Stimulated activated CD8-positive, alpha-beta memory T cell treated with anti-CD3 and anti-CD28 coated beads, Interleukin-7, amount 100 ng/mL, for 24 hours (primary cell): ENCODE measurements around the gene DEPDC1B.
"Not testable (repeated sequence)": the region's sequence is repeated elsewhere in the genome, so short reads cannot be mapped to it uniquely, and the experiment has no call there.

Experiments used
- DNase-seq: peaks from one replicate; pipeline ENCODE4 v3.0.0-alpha.2; 2020; ENCODE audit warnings: low read depth

Gene DEPDC1B

DNA sequence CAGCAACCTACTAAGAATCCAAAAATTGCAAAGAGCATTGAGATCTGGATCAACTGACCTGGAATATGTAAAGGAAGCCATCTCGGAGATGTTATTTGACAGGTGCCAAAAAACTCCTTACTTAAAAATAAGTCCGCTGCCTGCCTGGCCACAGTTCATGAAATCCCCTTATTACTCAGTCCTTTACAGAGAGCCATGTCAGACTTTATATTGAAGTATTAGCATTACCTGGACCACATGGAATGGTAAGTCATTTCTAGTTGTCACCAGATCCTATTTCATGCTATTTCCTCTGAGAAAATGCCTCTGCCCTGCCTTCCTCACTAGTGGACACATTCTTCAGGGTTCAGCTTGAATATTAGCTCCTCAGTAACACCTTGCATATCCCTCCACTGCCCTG lies 115.7 kb downstream of the DEPDC1B start:
- no peak for DNase-seq

DNA sequence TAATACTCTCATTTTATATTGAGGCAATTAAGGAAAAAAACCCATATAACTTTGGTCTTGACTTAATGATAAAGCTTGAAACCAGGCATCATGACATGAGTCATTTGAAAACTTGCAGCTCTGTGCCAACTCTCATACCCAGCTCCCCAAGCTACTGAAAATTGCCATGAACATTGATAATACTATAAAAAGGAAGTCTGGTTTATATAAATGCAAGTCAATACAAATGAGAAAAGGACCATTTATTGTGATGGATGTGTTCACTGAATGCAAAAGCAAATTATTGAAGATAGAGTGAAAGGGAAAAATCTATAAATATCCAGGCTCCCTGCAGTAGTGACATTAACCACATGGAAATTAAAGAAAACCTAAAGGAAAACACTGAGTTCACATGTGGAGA lies 116.3 kb downstream of the DEPDC1B start:
- DNase-seq, result no peak

DNA sequence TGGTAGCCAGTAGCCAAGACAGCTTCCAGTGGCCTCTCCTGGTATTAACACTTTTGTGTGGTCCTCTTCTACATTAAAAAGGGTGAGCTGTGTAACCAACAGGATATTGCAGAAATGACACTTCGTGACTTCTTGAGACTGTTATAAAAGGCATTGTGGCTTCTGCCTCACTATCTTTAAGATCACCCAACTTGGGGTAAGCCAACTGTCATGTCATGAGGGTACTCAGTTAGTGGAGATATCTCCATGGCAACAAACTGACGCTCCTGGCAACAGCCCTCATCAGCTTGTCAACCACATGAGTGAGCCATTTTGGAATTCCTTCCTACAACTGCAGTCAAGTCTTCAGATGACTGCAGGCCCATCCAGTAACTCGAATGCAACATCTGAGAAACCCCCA lies 121.7 kb downstream of the DEPDC1B start:
- no peak for DNase-seq

DNA sequence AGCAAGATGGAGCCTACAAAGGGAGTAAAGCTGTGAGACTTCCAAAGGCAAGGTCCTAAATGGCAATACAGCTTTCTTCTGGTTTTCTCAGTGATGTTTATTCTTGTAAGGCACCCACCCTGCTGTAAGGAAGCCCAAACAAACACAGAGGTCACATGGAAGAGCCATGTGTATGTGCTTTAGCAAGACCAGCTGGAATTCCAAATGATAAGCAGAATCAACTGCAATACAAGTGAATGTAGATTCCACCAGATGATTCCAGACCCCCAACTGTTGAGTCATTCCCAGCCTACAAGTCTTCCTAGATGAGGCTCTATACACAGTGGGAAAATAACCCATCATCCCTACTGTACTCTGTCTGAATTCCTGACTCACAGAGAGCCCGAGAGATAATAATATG lies 122.8 kb downstream of the DEPDC1B start:
- DNase-seq, result no peak

DNA sequence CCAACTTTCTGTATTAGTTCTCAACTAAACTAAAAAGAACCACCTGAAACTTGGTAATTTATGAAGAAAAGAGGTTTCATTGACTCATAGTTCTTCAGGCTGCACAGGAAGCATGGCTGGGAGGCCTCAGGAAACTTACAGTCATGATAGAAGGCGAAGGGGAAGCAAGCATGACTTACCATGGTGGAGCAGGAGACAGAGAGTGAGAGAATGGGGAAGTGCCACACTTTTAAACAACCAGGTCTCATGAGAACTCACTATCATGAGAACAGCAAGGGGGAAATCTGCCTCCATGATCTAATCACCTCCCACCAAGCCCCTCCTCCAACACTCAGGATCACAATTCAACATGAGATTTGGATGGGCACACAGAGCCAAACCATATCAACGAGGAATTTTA lies 123.5 kb downstream of the DEPDC1B start:
- DNase-seq, result no peak

DNA sequence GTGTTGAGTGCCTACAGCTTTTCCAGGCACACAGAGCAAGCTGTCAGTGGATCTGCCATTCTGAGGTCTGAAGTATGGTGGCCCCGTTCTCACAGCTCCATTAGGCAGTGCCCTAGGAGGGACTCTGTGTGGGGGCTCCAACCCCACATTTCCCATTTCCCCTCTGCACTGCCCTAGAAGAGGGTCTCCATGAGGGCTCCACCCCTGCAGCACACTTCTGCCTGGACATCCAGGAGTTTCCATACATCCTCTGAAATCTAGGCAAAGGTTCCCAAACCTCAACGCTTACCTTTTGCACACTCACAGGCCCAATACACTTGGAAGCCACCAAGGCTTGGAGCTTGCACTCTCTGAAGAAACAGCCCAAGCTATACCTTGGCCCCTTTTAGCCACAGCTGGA lies 131.3 kb downstream of the DEPDC1B start:
- no peak for DNase-seq

DNA sequence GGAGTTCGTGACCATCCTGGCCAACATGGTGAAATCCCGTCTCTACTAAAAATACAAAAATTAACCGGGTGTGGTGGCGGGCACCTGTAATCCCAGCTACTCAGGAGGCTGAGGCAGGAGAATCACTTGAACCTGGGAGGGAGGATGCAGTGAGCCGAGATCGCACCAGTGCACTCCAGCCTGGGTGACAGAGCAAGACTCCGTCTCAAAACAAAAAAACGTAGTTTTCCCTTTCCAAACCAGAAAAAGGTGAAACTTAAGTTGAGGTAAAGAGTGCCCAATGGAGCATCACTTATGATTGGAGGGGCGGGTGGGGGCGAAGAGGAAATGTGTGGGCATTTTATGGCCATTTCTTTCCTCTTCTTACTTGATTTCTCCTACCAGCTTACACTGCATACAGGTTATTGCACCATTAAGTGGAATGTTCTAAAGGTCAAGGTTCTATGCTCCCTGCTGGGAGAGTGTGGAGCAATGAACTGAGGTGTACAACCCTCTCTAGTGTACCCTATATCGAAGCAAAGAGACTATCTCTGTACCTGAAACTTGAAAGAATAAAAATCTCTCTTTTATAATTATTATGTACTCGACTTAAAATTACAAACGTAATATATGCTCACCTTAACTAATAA lies 136.2 kb downstream of the DEPDC1B start:
- no peak for DNase-seq

DNA sequence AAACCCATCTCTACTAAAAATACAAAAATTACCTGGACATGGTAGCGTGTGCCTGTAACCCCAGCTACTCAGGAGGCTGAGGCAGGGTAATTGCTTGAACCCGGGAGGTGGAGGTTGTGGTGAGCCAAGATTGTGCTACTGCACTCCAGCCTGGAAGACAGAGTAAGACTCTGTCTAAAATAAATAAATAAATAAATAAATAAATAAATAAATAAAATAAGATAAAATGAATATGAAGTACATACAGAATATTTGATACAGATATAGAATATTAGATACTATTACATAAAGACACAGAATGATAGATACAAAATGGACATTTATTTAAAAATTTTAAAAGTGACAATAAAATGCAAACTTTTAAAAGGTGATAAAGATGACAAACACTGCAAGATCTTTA lies 146.7 kb downstream of the DEPDC1B start:
- DNase-seq, result not testable (repeated sequence)

DNA sequence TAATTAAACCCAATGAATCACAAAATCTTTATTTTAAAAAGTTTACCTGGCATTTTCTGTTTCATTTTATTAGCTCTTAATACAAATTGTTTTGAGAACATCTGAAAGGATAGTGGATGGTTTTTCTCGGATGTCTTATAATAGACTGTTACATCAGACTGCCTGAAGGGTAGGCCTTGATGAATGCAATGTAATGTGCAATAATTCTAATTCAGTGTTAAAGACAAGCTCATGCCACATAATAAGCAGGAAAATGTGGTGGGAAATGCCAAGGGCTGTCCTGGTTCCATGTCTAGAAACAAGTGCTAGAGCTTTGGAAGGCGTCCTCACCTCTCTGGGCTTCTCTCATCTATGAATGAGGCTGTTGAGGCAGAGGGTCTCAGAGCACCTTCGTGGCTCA lies 148.1 kb downstream of the DEPDC1B start:
- DNase-seq, result no peak

DNA sequence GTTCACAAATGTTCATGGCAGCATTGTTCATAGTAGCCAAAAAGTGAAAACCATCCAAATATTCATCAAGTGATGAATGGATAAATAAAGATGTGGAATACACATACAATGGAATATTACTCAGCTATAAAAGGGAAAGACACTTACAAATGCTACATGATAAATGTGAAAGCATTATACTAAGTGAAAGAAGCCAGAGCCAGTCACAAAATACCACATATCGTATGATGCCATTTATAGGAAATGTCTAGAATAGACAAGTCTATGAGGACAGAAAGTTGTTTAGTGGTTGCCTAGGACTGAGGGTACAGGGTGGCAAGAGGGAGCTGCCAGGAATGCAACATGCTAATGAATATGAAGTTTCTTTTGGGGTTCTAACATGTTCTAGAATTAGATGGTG lies 148.7 kb downstream of the DEPDC1B start:
- no peak for DNase-seq

DNA sequence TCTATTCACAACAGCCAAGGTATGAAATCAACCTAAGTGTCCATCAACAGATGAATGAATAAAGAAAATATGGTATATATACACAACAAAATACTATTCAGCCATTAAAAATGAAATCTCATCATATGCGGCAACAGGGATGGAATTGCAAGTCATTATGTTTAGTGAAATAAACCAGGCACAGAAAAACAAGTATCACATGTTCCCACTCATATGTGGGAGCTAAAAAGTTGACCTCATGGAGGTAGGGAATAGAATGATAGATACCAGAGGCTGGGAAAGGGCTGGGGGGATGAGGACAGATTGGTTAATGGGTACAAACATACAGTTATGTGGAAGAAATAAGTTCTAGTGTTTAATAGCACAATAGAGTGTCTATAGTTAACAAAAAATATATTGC lies 149.7 kb downstream of the DEPDC1B start:
- no peak for DNase-seq

DNA sequence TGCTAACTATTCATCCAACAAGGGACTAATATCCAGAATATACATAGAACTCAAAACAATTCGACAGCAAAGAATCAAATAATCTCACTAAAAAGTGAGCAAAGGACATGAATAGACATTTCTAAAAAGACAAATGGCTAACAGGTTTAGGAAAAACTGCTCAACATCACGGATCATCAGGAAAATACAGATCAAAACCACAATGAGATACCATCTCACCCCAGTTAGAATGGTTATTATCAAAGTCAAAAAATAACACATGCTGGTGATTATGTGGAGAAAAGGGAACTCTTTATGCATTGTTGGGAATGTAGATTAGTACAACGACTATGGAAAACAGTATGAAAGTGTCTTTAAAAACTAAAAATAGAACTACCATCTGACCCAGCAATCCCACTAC lies 150.1 kb downstream of the DEPDC1B start:
- DNase-seq, result no peak
